H1 (cell line): ENCODE measurements around the gene PRR5.

Source experiments
- BRCA1 ChIP-seq: IDR thresholded peaks from 2 replicates; pipeline ENCODE4 v1.6.1; 2012; ENCODE audit warnings: low read depth, low read length, improper control_type of control experiment
- TF ChIP-seq, protein P1 (sequence below): IDR thresholded peaks from 2 replicates; pipeline ENCODE4 v1.6.1; 2011; ENCODE audit warnings: low read length, improper control_type of control experiment

DNA sequence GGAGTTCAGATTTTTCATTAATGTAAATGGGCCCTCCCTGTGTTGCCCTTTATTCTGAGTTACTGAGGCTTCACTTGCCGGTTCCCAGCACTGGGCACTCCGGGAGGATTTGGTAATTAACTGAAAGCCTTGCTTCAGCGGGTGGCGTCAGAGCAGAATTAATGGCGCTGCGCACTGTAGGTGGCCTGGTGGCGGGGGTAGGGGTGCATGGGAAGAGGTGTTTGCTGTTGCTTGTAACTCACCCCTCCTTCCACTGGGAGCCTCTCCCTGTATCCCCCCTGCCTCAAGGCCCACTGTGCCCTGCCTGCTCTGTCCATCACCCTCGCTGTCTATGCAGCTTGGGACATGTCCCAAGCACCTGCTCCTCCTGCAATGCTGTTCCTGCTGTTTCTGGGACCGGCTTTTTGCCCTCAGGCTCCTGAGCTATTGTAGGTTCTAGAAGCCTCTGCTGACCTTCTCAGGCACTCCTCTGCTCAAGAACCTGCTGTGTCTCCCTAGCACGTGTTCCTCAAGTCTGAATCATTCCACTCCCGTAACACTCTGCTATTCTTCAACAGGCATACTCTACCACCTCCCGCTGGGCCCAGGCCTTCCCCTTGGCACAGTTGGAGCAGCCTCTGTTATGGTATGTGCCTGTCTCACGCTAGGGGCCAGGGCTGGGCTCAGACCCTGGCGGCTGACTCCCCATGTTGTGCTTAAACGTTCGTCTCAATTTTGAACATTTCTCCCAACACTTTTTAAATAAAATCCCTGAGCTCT, 74.8 kb downstream of the PRR5 start:
- TF ChIP-seq, protein P1, sequence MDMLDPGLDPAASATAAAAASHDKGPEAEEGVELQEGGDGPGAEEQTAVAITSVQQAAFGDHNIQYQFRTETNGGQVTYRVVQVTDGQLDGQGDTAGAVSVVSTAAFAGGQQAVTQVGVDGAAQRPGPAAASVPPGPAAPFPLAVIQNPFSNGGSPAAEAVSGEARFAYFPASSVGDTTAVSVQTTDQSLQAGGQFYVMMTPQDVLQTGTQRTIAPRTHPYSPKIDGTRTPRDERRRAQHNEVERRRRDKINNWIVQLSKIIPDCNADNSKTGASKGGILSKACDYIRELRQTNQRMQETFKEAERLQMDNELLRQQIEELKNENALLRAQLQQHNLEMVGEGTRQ, result no peak
- TF ChIP-seq BRCA1, result no peak
